ENCODE measurements around the gene CCDC178.
"Not testable (repeated sequence)": the region's sequence is repeated elsewhere in the genome, so short reads cannot be mapped to it uniquely, and the experiment has no call there.

The CCDC178 gene

DNA sequence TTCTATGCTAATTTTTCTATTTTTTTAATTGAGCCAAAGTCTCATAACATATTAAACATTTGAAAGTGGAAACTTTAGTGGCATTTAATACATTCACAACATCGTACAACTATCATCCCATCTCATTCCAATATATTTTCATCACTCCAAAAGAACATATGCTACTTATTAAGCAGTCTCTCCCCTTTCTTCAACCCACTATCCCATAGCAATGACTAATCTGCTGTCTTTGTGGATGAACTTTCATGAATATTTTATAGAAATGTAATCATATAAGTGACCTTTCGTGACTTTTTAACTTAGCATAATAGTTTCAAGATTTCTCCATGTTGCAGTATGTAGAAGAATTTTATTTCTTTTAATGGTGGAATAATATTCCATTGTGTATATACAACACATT, 90.3 kb downstream of the CCDC178 start:
- TF ChIP-seq TAF1 (IDR thresholded peaks at IDR 0.05; ENCODE audit: borderline replicate concordance, low read depth, low read length) (no peak), POLR2AphosphoS5 (IDR thresholded peaks at IDR 0.05; ENCODE audit: low read depth, low read length) (no peak), POLR2A (IDR thresholded peaks at IDR 0.05; ENCODE audit: low read depth, low read length) (no peak)
- FAIRE-seq (no peak), DNase-seq (ENCODE audit: insufficient read length) (no peak)

DNA sequence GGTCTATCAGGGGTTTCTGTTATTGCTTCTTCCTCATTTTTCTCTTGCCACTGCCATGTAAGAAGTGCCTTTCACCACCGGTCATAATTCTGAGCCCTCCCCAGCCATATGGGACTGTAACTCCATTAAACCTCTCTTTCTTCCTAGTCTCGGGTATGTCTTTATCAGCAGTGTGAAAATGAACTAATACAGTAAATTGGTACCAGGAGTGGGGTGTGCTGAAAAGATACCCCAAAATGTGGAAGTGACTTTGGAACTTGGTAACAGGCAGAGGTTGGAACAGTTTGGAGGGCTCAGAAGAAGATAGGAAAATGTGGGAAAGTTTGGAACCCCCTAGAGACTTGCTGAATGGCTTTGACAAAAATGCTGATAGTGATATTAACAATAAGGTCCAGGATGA, 100.8 kb downstream of the CCDC178 start:
- FAIRE-seq; DNase-seq (ENCODE audit: insufficient read length): not testable (repeated sequence)

GRCh38 chr18:33334781-33335180, 105.7 kb downstream of the CCDC178 start:
- no peak for DNase-seq (ENCODE audit: insufficient read length)
- no peak for FAIRE-seq
- no peak for TF ChIP-seq TAF1 (IDR thresholded peaks at IDR 0.05; ENCODE audit: borderline replicate concordance, low read depth, low read length)
- TF ChIP-seq POLR2A (IDR thresholded peaks at IDR 0.05; ENCODE audit: low read depth, low read length): no peak
- no peak for TF ChIP-seq POLR2AphosphoS5 (IDR thresholded peaks at IDR 0.05; ENCODE audit: low read depth, low read length)

- DNase-seq (ENCODE audit: insufficient read length) (no peak), FAIRE-seq (no peak)
- TF ChIP-seq POLR2AphosphoS5 (IDR thresholded peaks at IDR 0.05; ENCODE audit: low read depth, low read length) (no peak), TAF1 (IDR thresholded peaks at IDR 0.05; ENCODE audit: borderline replicate concordance, low read depth, low read length) (no peak), POLR2A (IDR thresholded peaks at IDR 0.05; ENCODE audit: low read depth, low read length) (no peak)
These were observed 109.8 kb downstream of the CCDC178 start for GRCh38 chr18:33330711-33331110.

- TF ChIP-seq POLR2A (IDR thresholded peaks at IDR 0.05; ENCODE audit: low read depth, low read length) (no peak), POLR2AphosphoS5 (IDR thresholded peaks at IDR 0.05; ENCODE audit: low read depth, low read length) (no peak), TAF1 (IDR thresholded peaks at IDR 0.05; ENCODE audit: borderline replicate concordance, low read depth, low read length) (no peak)
- DNase-seq (ENCODE audit: insufficient read length) (no peak), FAIRE-seq (no peak)
These were observed 113.5 kb downstream of the CCDC178 start for GRCh38 chr18:33326975-33327374.

DNA sequence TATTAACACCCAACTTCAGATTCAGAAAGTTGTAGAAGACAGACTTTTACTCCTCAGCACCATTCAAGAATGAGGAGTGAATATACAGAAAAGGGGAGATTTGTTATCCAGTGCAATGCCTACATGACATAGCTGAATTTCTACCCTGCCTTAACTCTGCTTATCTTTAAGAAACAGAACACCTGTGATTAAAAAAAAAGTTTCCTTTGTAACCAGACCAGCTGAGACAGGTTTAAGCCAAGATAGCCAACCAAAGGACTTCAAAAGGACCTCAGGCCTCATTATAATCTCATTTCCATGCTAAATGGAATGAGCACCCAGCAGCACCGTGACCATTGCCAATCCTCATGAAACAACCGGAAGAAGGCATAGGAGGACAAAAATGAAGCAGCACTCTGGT, 122.9 kb downstream of the CCDC178 start:
- FAIRE-seq (no peak), DNase-seq (ENCODE audit: insufficient read length) (no peak)

GRCh38 chr18:33316146-33316587, 124.4 kb downstream of the CCDC178 start:
- TF ChIP-seq POLR2A (IDR thresholded peaks at IDR 0.05; ENCODE audit: low read depth, low read length) (no peak), POLR2AphosphoS5 (IDR thresholded peaks at IDR 0.05; ENCODE audit: low read depth, low read length) (no peak), TAF1 (IDR thresholded peaks at IDR 0.05; ENCODE audit: borderline replicate concordance, low read depth, low read length) (no peak)
- FAIRE-seq: no peak

More for the DNA sequence above, 122.9 kb downstream of the CCDC178 start:
- no peak for TF ChIP-seq POLR2AphosphoS5 (IDR thresholded peaks at IDR 0.05; ENCODE audit: low read depth, low read length)
- no peak for TF ChIP-seq POLR2A (IDR thresholded peaks at IDR 0.05; ENCODE audit: low read depth, low read length)
- TF ChIP-seq TAF1 (IDR thresholded peaks at IDR 0.05; ENCODE audit: borderline replicate concordance, low read depth, low read length): no peak

DNA sequence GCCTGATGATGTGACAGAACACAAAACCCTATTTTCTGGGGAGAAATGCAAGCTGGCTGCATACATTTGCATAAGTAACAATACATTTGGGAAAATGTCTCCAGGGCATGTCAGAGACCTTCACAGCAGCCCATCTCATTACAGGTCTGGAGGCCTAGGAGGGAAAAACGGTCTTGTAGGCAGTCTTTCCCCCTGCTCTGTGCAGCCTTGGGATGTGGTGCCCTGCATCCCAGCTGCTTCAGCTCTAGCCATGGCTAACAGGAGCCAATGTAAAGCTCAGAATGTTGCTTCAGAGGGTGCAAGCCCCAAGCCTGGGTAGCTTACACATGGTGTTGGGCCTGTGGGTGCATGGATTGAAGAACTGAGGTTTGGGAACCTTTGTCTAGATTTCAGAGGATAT, 133.0 kb downstream of the CCDC178 start:
- TF ChIP-seq POLR2A (IDR thresholded peaks at IDR 0.05; ENCODE audit: low read depth, low read length) (no peak), TAF1 (IDR thresholded peaks at IDR 0.05; ENCODE audit: borderline replicate concordance, low read depth, low read length) (no peak), POLR2AphosphoS5 (IDR thresholded peaks at IDR 0.05; ENCODE audit: low read depth, low read length) (no peak)
- DNase-seq (ENCODE audit: insufficient read length) (no peak), FAIRE-seq (no peak)

More at GRCh38 chr18:33316146-33316587, 124.4 kb downstream of the CCDC178 start:
- DNase-seq (ENCODE audit: insufficient read length): no peak

GRCh38 chr18:33304277-33304676, 136.2 kb downstream of the CCDC178 start:
- DNase-seq (ENCODE audit: insufficient read length) (no peak), FAIRE-seq (no peak)
- TF ChIP-seq POLR2AphosphoS5 (IDR thresholded peaks at IDR 0.05; ENCODE audit: low read depth, low read length) (no peak), TAF1 (IDR thresholded peaks at IDR 0.05; ENCODE audit: borderline replicate concordance, low read depth, low read length) (no peak), POLR2A (IDR thresholded peaks at IDR 0.05; ENCODE audit: low read depth, low read length) (no peak)

- FAIRE-seq (no peak), DNase-seq (ENCODE audit: insufficient read length) (no peak)
- no peak for TF ChIP-seq TAF1 (IDR thresholded peaks at IDR 0.05; ENCODE audit: borderline replicate concordance, low read depth, low read length)
- no peak for TF ChIP-seq POLR2AphosphoS5 (IDR thresholded peaks at IDR 0.05; ENCODE audit: low read depth, low read length)
- no peak for TF ChIP-seq POLR2A (IDR thresholded peaks at IDR 0.05; ENCODE audit: low read depth, low read length)
These were observed 149.0 kb downstream of the CCDC178 start for GRCh38 chr18:33291539-33291938.

DNA sequence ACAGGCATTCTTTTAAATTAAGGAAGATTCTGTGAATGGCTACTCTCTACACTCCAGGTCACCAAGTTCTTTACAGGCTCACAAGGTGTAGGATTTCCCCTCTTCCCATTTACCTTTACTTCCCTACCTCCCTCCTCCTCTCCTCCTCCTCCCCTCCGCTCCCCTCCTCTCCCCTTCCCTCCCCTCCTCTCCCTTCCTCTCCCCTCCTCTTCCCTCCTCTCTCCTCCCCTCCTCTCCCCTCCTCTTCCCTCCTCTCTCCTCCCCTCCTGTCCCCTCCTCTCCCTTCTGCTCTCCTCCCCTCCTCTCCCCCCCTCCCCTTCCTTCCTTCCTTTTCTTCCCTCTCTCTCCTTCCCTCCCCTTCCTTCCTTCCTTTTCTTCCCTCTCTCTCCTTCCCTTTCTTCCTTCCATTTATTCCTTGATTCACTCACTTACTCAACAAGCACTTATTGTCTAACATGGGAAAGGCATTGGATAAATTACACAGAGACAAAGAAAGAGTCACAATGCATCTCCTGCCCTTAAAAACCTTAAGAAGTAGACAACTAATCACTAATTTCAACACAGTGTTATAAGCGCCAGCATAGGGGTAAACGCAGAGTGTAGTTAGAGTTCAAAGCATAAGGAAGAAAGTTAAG, 152.3 kb downstream of the CCDC178 start:
- TF ChIP-seq POLR2AphosphoS5 (IDR thresholded peaks at IDR 0.05; ENCODE audit: low read depth, low read length) (no peak), TAF1 (IDR thresholded peaks at IDR 0.05; ENCODE audit: borderline replicate concordance, low read depth, low read length) (no peak), POLR2A (IDR thresholded peaks at IDR 0.05; ENCODE audit: low read depth, low read length) (no peak)
- FAIRE-seq (no peak), DNase-seq (ENCODE audit: insufficient read length) (no peak)

DNA sequence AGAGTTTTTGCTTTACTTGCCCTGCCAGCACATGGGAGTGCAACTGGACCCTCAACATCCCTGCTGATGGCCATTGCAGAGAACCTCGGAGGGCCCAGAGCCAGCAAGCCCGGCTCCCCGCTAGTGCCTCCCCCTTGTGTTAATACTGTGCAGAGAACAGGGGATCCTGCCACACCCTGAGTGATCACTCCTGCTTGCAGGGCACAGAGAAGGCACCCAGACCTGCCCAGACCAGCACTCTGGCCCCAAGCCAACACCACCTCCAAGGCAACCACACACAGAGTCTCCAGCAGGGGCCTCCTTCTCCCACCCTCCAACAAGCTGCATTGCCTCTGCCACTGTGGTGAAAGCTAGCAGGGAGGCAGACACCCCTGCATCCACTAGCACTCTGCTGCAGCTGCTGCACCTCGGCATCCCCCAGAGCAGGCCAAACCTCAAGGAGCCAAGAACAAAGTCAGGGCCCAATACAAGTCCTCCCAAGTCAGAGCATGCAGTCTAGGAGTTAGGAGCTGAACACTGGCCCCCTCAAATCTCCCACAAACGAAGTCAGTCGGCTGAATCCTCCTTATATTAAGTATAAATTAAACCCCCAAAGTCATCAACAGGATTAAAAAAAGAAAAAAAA, 157.7 kb downstream of the CCDC178 start:
- FAIRE-seq (no peak), DNase-seq (ENCODE audit: insufficient read length) (no peak)

More for the DNA sequence above, 157.7 kb downstream of the CCDC178 start:
- no peak for TF ChIP-seq POLR2AphosphoS5 (IDR thresholded peaks at IDR 0.05; ENCODE audit: low read depth, low read length)
- TF ChIP-seq POLR2A (IDR thresholded peaks at IDR 0.05; ENCODE audit: low read depth, low read length): no peak
- no peak for TF ChIP-seq TAF1 (IDR thresholded peaks at IDR 0.05; ENCODE audit: borderline replicate concordance, low read depth, low read length)
